DND-41 (cell line): ENCODE results near the gene CTAG1A.
"Not testable (repeated sequence)": the region's sequence is repeated elsewhere in the genome, so short reads cannot be mapped to it uniquely, and the experiment has no call there.

Experiments
- ATAC-seq: fragments of 200-7000 bp; cut with Tn5 transposase; 3 replicates; pipeline ENCODE4 v1.9.1; 2021; ENCODE audit warnings: low read depth; ENCODE audit not compliant: insufficient read depth
- DNase-seq: peaks from one replicate; pipeline ENCODE4 v3.0.0-alpha.2; 2020
- H2AFZ ChIP-seq: 2 replicates; pipeline ENCODE4 v1.6.0; 2012; ENCODE audit warnings: low read depth, low read length
- H3K27ac ChIP-seq: 2 replicates; pipeline ENCODE4 v1.5.1; 2012; ENCODE audit warnings: low read length, inconsistent platforms
- H3K27me3 ChIP-seq: fragments of 200-600 bp; sonication (generic); 2 replicates; pipeline ENCODE4 v1.6.0; 2012; ENCODE audit warnings: low read length, mild to moderate bottlenecking, inconsistent platforms; ENCODE audit not compliant: insufficient read depth, poor library complexity
- H3K36me3 ChIP-seq: 2 replicates; pipeline ENCODE4 v1.5.1; 2012; ENCODE audit warnings: low read length, inconsistent platforms; ENCODE audit not compliant: insufficient read depth
- H3K4me1 ChIP-seq: 2 replicates; pipeline ENCODE4 v1.5.1; 2012; ENCODE audit warnings: mild to moderate bottlenecking, low read length; ENCODE audit not compliant: insufficient read depth
- H3K4me2 ChIP-seq: 2 replicates; pipeline ENCODE4 v1.6.0; 2012; ENCODE audit warnings: mild to moderate bottlenecking, moderate library complexity, low read length, inconsistent platforms; ENCODE audit not compliant: insufficient read depth
- H3K4me3 ChIP-seq, 2 experiments: fragments of 200-600 bp in 1 of 2; shearing (Covaris generic) in 1 of 2; 2 replicates each; pipeline ENCODE4 v1.5.1; 2012 to 2016; ENCODE audit warnings: inconsistent platforms in 2 of 2, low read length in 2 of 2, mild to moderate bottlenecking in 2 of 2, low read depth in 1 of 2, moderate library complexity in 1 of 2
- H3K79me2 ChIP-seq: 2 replicates; pipeline ENCODE4 v1.6.0; 2012; ENCODE audit warnings: low read length, inconsistent platforms; ENCODE audit not compliant: insufficient read depth
- H3K9ac ChIP-seq: 2 replicates; pipeline ENCODE4 v1.6.0; 2012; ENCODE audit warnings: low read depth, mild to moderate bottlenecking, inconsistent platforms, low read length, moderate library complexity
- H3K9me3 ChIP-seq: 2 replicates; pipeline ENCODE4 v1.5.1; 2012; ENCODE audit warnings: low read length, moderate library complexity, mild to moderate bottlenecking, inconsistent platforms; ENCODE audit not compliant: insufficient read depth, severe bottlenecking
- H4K20me1 ChIP-seq: 2 replicates; pipeline ENCODE4 v1.6.0; 2012; ENCODE audit warnings: low read length; ENCODE audit not compliant: insufficient read depth
- EZH2 ChIP-seq: IDR thresholded peaks from 3 replicates; pipeline ENCODE4 v1.6.1; 2012; ENCODE audit warnings: borderline replicate concordance, low read depth, mild to moderate bottlenecking, moderate library complexity, low read length, inconsistent platforms; ENCODE audit not compliant: severe bottlenecking
- TF ChIP-seq, protein P1 (sequence below): IDR thresholded peaks from 2 replicates; pipeline ENCODE4 v1.5.1; 2012; ENCODE audit warnings: borderline replicate concordance, low read length, moderate library complexity, mild to moderate bottlenecking; ENCODE audit not compliant: poor library complexity, severe bottlenecking; ENCODE audit errors: extremely low read depth

The CTAG1A gene

DNA sequence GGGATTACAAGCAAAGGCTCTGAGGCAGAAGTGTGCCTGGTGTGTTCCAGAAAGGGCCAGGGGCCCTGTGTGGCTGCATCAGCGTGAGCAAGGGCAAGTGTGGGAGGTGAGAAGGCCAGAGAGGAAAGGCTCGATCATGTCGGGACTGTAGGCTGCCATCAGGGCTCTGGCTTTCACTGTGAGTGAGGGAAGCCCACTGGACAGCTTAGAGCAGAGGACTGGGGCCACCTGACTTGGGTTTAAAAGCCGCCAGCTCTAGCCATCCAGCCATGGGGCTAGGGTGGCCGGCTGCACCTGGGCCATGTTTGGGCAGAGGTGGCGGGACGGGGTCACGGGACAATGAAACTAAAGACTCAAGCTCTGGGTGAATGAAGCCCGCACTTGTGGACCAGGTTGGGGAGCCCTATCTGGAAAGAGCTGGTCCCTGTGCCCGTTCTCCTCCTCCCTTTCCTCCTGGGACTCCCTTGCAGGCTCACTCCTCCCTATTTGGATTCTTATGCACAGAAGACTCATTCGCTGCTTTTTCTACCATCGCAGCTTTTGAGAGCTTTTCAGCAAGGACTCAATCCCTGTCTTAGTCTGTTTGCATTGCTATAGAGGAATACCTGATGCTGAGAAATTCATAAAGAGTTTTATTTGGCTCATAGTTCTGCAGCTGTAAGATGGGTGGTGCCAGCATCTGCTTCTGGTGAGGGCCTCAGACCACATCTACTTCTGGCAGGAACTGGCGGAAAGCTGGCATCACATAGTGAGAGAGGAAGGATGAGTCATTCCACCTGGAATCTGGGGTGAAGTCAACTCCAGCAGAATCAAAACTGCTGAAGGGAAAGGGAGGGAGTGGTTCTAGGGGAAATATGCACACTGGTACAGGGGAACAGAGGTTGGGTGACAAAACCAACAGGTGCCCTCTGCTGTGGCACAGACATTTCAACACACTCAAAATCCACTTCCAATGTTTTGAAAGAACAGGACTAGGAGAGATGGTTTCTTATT is 18.8 kb downstream of the CTAG1A start:
- H3K4me2 ChIP-seq, result no peak overlapping the region
- DNase-seq (no peak), ATAC-seq (no peak)
- H3K36me3 ChIP-seq, result no peaks in the 10 kb centered on the region
- H3K9ac ChIP-seq, result no peak overlapping the region
- no peaks in the 10 kb centered on the region for H3K9me3 ChIP-seq
- 0 out of 2 replicates have a peak, but pooled peaks cover 2% of the 10 kb centered on the region for H3K4me1 ChIP-seq
- no peak overlapping the region for H3K27ac ChIP-seq
- no peaks in the 10 kb centered on the region for H3K79me2 ChIP-seq
- no peak overlapping the region for H2AFZ ChIP-seq
- H4K20me1 ChIP-seq, result no peaks in the 10 kb centered on the region
- H3K4me3 ChIP-seq, result no peak overlapping the region
- no peak for TF ChIP-seq EZH2
- TF ChIP-seq, protein P1, sequence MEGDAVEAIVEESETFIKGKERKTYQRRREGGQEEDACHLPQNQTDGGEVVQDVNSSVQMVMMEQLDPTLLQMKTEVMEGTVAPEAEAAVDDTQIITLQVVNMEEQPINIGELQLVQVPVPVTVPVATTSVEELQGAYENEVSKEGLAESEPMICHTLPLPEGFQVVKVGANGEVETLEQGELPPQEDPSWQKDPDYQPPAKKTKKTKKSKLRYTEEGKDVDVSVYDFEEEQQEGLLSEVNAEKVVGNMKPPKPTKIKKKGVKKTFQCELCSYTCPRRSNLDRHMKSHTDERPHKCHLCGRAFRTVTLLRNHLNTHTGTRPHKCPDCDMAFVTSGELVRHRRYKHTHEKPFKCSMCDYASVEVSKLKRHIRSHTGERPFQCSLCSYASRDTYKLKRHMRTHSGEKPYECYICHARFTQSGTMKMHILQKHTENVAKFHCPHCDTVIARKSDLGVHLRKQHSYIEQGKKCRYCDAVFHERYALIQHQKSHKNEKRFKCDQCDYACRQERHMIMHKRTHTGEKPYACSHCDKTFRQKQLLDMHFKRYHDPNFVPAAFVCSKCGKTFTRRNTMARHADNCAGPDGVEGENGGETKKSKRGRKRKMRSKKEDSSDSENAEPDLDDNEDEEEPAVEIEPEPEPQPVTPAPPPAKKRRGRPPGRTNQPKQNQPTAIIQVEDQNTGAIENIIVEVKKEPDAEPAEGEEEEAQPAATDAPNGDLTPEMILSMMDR, result no peak
- H3K27me3 ChIP-seq, result no peaks in the 10 kb centered on the region

DNA sequence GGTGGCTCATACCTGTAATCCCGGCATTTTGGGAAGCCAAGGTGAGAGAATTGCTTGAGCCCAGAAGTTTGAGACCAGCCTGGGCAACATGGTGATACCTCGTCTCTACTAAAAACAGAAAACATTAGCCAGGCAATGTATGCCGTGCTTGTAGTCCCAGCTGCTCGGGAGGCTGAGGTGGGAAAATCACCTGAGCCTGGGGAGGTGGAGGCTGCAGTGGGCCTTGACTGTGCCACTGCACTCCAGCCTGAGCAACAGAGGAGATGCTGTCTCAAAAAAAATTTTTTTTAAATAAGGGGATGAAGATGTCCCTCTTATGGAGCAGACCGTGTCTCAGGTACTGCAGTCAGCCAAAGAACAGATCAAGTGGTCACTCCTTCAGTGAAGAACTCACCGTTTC is 20.6 kb downstream of the CTAG1A start:
- no peak for ATAC-seq
- Histone ChIP-seq H3K4me3 (no peak overlapping the region), H3K36me3 (no peaks in the 10 kb centered on the region), H3K9me3 (no peaks in the 10 kb centered on the region), H3K9ac (no peak overlapping the region), H3K27me3 (no peaks in the 10 kb centered on the region), H4K20me1 (no peaks in the 10 kb centered on the region), H3K27ac (no peak overlapping the region), H3K4me2 (no peak overlapping the region), H2AFZ (no peak overlapping the region), H3K79me2 (no peaks in the 10 kb centered on the region), H3K4me1 (no peaks in the 10 kb centered on the region)
- no peak for TF ChIP-seq EZH2
- TF ChIP-seq, protein P1, result no peak
- no peak for DNase-seq

DNA sequence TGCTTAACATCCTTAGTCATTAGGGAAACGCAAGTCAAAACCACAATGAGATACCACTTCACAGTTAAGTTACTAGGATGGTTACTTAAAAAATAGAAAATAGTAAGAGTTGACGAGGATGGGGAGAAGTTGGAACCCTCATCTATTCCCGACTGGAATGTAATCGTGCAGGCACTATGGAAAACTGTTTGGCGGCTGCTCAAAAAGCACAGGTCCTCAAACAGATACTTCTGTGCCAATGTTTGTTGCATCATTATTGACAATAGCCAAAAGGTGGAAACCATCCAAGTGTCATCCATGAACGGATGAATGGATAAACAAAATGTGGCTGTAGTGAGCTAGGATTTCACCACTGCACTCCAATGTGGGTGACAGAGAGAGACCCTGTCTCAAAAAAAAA is 22.4 kb downstream of the CTAG1A start:
- Histone ChIP-seq H2AFZ (no peak overlapping the region), H3K9ac (no peak overlapping the region), H3K27ac (no peak overlapping the region), H4K20me1 (no peaks in the 10 kb centered on the region), H3K36me3 (no peaks in the 10 kb centered on the region), H3K9me3 (no peaks in the 10 kb centered on the region), H3K27me3 (no peaks in the 10 kb centered on the region), H3K79me2 (no peaks in the 10 kb centered on the region), H3K4me2 (no peak overlapping the region), H3K4me1 (no peaks in the 10 kb centered on the region), H3K4me3 (no peak overlapping the region)
- ATAC-seq (no peak), DNase-seq (no peak)
- no peak for TF ChIP-seq EZH2
- TF ChIP-seq, protein P1, result no peak

DNA sequence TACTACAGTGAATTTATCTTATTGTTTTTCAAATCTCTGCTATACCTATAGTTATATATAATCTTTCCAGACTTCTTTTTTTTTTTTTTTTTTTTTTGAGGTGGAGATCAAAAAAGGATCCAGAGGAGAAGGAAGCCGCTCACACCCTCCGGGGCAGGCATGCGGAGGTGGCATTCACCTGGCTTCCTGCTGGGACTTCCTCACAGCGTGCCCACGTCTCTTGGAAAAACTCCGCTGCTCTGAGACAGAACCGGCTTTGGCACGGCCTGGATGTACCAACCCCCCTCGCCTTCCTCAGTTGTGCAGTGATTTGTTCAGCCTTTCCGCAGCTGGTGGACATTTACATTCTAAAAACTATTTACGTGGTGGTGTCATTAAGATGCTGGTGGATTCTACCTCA is 23.0 kb downstream of the CTAG1A start:
- H3K27me3 ChIP-seq, H3K4me2 ChIP-seq, H3K9ac ChIP-seq, ATAC-seq, H3K4me3 ChIP-seq, H4K20me1 ChIP-seq, H2AFZ ChIP-seq, H3K4me1 ChIP-seq, H3K36me3 ChIP-seq, H3K9me3 ChIP-seq, DNase-seq, H3K79me2 ChIP-seq, H3K27ac ChIP-seq: not testable (repeated sequence)

DNA sequence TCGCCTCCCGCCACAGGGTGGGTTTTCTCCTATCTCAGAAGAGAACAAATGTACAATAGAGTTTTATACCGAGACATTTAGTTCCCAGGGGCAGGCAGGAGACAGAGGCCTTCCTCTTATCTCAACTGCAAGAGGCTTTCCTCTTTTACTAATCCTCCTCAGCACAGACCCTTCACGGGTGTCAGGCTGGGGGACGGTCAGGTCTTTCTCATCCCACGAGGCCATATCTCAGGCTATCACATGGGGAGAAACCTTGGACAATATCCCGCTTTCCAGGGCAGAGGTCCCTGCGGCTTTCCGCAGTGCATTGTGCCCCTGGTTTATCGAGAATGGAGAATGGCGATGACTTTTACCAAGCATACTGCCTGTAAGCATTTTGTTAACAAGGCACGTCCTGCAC is 23.9 kb downstream of the CTAG1A start:
- H2AFZ ChIP-seq, H3K79me2 ChIP-seq, DNase-seq, H3K9me3 ChIP-seq, H3K9ac ChIP-seq, H4K20me1 ChIP-seq, H3K4me3 ChIP-seq, H3K27me3 ChIP-seq, H3K36me3 ChIP-seq, H3K4me1 ChIP-seq, H3K4me2 ChIP-seq, ATAC-seq, H3K27ac ChIP-seq: not testable (repeated sequence)

DNA sequence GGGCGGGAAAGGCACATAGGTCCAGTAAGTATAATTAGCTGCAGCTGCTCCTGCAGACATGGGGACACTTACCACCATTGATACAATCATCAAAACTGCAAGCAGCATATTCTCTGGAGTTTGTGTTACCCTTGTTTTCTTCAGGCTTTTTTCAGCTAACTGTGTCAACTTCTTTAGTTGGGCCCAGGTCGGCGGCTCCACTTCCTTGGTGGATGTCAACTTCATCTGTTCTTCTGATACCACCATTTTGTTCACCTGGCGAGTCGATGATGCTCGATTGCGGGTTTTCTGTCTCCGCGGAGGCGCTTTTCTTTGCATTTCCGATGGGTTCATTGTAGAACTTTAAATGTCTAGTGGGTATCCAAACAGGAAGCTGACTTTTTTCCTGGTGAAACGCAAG is 26.2 kb downstream of the CTAG1A start:
- DNase-seq, H2AFZ ChIP-seq, H3K4me3 ChIP-seq, ATAC-seq, H3K9ac ChIP-seq, H3K9me3 ChIP-seq, H3K36me3 ChIP-seq, H3K4me1 ChIP-seq, H3K27ac ChIP-seq, H3K79me2 ChIP-seq, H4K20me1 ChIP-seq, H3K4me2 ChIP-seq, H3K27me3 ChIP-seq: not testable (repeated sequence)
